ENCODE results near the gene VPS16. TPM values are rescaled to one million over a fixed set of nuclear protein-coding genes. Genes with fewer than 3 reads are reported as not detected.

VPS16 gene
- total and polyA plus RNA-seq, 2 of the 13 experiments (the other 11 are each of a cell fraction or from before 2014, with no cell fraction given) = 34.2 to 35.4 TPM

DNA sequence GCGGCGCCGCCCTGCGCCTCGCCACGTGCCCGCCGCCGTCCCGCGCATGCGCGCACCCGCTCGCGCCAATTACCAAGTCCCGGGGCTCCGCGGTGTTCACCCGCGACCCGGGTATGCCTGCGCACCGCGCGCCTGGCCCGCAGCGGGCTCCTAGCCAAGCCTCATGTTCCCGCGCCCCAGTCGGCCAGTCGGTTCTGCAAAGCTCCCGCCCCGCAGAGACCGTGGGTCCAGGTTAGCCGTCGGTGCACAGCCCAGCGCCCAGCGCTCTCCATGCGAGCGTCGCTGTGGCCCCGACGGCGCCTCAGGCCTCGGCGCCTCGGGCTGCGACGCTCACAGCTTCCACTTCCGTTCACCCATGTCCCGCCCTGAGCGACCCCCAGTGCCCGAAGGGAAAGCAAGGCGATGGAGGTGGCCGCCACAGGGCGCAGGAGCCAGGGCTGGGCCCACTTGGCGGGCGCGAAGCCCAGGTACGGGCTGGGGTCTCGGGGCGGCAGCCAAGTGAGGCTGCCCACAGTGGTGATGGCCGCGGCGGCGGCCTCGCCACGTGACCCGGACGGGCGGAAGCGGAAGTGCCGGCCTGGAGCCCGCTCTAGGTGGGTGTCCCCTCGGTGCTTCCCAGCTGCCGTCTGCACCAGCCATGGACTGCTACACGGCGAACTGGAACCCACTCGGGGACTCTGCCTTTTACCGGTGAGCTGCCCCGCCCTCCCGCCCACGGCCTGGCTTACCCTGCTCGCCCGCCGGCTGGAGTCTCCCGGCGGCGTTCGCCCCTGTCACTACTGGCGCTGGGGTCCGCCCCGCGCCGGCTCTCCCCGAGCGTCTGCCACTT lies at the start of gene VPS16, which contains the start of gene PCED1A (continued):
- TF ChIP-seq UBTF (CRISPR knock-in tag; IDR thresholded peaks at IDR 0.05) = peak; percentile 95
- no peak for TF ChIP-seq ZNF326 (CRISPR knock-in tag; IDR thresholded peaks at IDR 0.05; ENCODE audit: borderline replicate concordance)
- TF ChIP-seq KAT2B (IDR thresholded peaks at IDR 0.05; ENCODE audit: borderline replicate concordance, low read depth, low read length) = no peak
- TF ChIP-seq ZBTB25 (CRISPR knock-in tag; IDR thresholded peaks at IDR 0.05) = peak; percentile 69
- TF ChIP-seq RFXAP (CRISPR knock-in tag; IDR thresholded peaks at IDR 0.05; ENCODE audit: borderline replicate concordance) = peak; percentile 91
- TF ChIP-seq NRL (CRISPR knock-in tag; IDR thresholded peaks at IDR 0.05; ENCODE audit: borderline replicate concordance) = peak; percentile 99
- TF ChIP-seq TBP (CRISPR knock-in tag; IDR thresholded peaks at IDR 0.05) = peak; percentile 21; the same call in 1 of the 2 replicates
- TF ChIP-seq, protein P1, sequence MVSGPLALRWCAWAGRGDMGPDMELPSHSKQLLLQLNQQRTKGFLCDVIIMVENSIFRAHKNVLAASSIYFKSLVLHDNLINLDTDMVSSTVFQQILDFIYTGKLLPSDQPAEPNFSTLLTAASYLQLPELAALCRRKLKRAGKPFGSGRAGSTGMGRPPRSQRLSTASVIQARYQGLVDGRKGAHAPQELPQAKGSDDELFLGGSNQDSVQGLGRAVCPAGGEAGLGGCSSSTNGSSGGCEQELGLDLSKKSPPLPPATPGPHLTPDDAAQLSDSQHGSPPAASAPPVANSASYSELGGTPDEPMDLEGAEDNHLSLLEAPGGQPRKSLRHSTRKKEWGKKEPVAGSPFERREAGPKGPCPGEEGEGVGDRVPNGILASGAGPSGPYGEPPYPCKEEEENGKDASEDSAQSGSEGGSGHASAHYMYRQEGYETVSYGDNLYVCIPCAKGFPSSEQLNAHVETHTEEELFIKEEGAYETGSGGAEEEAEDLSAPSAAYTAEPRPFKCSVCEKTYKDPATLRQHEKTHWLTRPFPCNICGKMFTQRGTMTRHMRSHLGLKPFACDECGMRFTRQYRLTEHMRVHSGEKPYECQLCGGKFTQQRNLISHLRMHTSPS (CRISPR knock-in tag; IDR thresholded peaks at IDR 0.05; ENCODE audit: low read depth) = peak; percentile 85
- TF ChIP-seq, protein P2, sequence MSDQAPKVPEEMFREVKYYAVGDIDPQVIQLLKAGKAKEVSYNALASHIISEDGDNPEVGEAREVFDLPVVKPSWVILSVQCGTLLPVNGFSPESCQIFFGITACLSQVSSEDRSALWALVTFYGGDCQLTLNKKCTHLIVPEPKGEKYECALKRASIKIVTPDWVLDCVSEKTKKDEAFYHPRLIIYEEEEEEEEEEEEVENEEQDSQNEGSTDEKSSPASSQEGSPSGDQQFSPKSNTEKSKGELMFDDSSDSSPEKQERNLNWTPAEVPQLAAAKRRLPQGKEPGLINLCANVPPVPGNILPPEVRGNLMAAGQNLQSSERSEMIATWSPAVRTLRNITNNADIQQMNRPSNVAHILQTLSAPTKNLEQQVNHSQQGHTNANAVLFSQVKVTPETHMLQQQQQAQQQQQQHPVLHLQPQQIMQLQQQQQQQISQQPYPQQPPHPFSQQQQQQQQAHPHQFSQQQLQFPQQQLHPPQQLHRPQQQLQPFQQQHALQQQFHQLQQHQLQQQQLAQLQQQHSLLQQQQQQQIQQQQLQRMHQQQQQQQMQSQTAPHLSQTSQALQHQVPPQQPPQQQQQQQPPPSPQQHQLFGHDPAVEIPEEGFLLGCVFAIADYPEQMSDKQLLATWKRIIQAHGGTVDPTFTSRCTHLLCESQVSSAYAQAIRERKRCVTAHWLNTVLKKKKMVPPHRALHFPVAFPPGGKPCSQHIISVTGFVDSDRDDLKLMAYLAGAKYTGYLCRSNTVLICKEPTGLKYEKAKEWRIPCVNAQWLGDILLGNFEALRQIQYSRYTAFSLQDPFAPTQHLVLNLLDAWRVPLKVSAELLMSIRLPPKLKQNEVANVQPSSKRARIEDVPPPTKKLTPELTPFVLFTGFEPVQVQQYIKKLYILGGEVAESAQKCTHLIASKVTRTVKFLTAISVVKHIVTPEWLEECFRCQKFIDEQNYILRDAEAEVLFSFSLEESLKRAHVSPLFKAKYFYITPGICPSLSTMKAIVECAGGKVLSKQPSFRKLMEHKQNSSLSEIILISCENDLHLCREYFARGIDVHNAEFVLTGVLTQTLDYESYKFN (CRISPR knock-in tag; conservative IDR thresholded peaks at IDR 0.05) = peak; percentile 60
- peak; percentile 98 for TF ChIP-seq ZNF414 (CRISPR knock-in tag; IDR thresholded peaks at IDR 0.05)
- peak; percentile 97 for TF ChIP-seq NR0B2 (CRISPR knock-in tag; IDR thresholded peaks at IDR 0.05)
- TF ChIP-seq KLF11 (CRISPR knock-in tag; IDR thresholded peaks at IDR 0.05) = peak; percentile 23; the same call in 1 of the 2 replicates
- no peak for TF ChIP-seq ZNF878 (CRISPR knock-in tag; IDR thresholded peaks at IDR 0.05)
- TF ChIP-seq ATRX (CRISPR knock-in tag; IDR thresholded peaks at IDR 0.05; ENCODE audit: borderline replicate concordance) = no peak
- peak; percentile 93; the same call in 1 of the 2 replicates for TF ChIP-seq CC2D1A (CRISPR knock-in tag; IDR thresholded peaks at IDR 0.05)
- TF ChIP-seq ZNF296 (CRISPR knock-in tag; conservative IDR thresholded peaks at IDR 0.05) = peak; percentile 34

Measured in HepG2 (cell line).